Gastrocnemius medialis (tissue), 4 donors: ENCODE measurements around the gene AMDHD1. TPM values are rescaled to one million over a fixed set of nuclear protein-coding genes. Genes with fewer than 3 reads are reported as not detected.

Experiments
- ATAC-seq, 2 donors: fragments of 150-250 bp; one replicate each; pipeline ENCODE4 v1.9.1; 2016
- DNase-seq, 2 donors: peaks; one replicate each; pipeline ENCODE4 v3.0.0-alpha.2; 2019
- H3K27ac ChIP-seq, 4 donors: fragments of 200-600 bp; sonication (generic); 1 replicate in 1 of 4; 2 replicates in 3 of 4; pipeline ENCODE4 v1.5.1; 2016 to 2018; ENCODE audit warnings: mild to moderate bottlenecking in 2 of 4, moderate library complexity in 1 of 4
- H3K27me3 ChIP-seq, 3 donors: fragments of 200-600 bp; sonication (generic) in 2 of 3; 1 replicate in 1 of 3; 2 replicates in 2 of 3; pipeline versions ENCODE4 v1.5.1 to v1.6.0; 2016 to 2019; ENCODE audit warnings: mild to moderate bottlenecking in 1 of 3, moderate library complexity in 1 of 3
- H3K36me3 ChIP-seq, 2 donors: fragments of 200-600 bp; sonication (generic) in 1 of 2; one replicate each; pipeline ENCODE4 v1.5.1; 2017 to 2018
- H3K4me1 ChIP-seq, 2 donors: fragments of 200-600 bp; sonication (generic) in 1 of 2; one replicate each; pipeline ENCODE4 v1.5.1; 2016 to 2017; ENCODE audit warnings: mild to moderate bottlenecking in 2 of 2
- H3K4me3 ChIP-seq, 4 donors: fragments of 200-600 bp; sonication (generic) in 3 of 4; 1 replicate in 1 of 4; 2 replicates in 3 of 4; pipeline ENCODE4 v1.5.1; 2016 to 2019; ENCODE audit warnings: mild to moderate bottlenecking in 2 of 4
- H3K9me3 ChIP-seq, 3 donors: fragments of 200-600 bp; sonication (generic) in 2 of 3; 1 replicate in 1 of 3; 2 replicates in 2 of 3; pipeline ENCODE4 v1.5.1; 2016 to 2019
- CTCF ChIP-seq, 5 experiments: fragments of 450-650 bp in 3 of 5; fragments of 200-600 bp in 2 of 5; sonication (generic) in 2 of 5; IDR thresholded peaks in 4 of 5; conservative IDR thresholded peaks in 1 of 5; 1 replicate in 4 of 5; 2 replicates in 1 of 5; pipeline ENCODE4 v1.5.1; 2016 to 2019; ENCODE audit warnings: antibody characterized with exemption in 5 of 5, mild to moderate bottlenecking in 3 of 5, moderate library complexity in 3 of 5
- POLR2A ChIP-seq, 2 donors: fragments of 450-650 bp; IDR thresholded peaks; one replicate each; pipeline ENCODE4 v1.6.1; 2017; ENCODE audit warnings: antibody characterized with exemption in 2 of 2, mild to moderate bottlenecking in 2 of 2, moderate library complexity in 2 of 2
- in situ Hi-C, 4 donors: fragments of 200-750 bp; cut with MboI; loops; one replicate each; pipeline versions ENCODE4 v1.15.0 to v1.8.0; 2017; ENCODE audit warnings: low sequenced_read_pairs in 4 of 4
- intact Hi-C: fragments of 100-400 bp; cut with DNase I; formaldehyde crosslinking; loops from one replicate; pipeline ENCODE4 v1.15.1; 2023; ENCODE audit warnings: low total_unique reads
- total RNA-seq, 4 donors: library from RNA; depleted of rRNA; stranded (reverse); fragments of >200 nt; gene quantifications; one replicate each; pipeline versions ENCODE4 v1.1.0 to v1.2.3, GENCODE V29; 2016

The AMDHD1 gene
- total RNA-seq, 4 donors from 2014 or later, result 1.1 to 3.5 TPM; not detected in 2

- no peaks in the 10 kb centered on the region for H3K9me3 ChIP-seq
- no peak overlapping the region for H3K4me3 ChIP-seq
- no peak for TF ChIP-seq CTCF (IDR thresholded peaks at IDR 0.05 in 4 of 5, conservative IDR thresholded peaks at IDR 0.05 in 1 of 5)
- TF ChIP-seq POLR2A (IDR thresholded peaks at IDR 0.05), result no peak
- no peak overlapping the region for H3K27ac ChIP-seq
- H3K36me3 ChIP-seq, result no peaks in the 10 kb centered on the region
- H3K4me1 ChIP-seq, result no peaks in the 10 kb centered on the region
- ATAC-seq, result no peak
- in situ Hi-C loops (loop anchor here in 2 of 4 donors (10.0 kb wide), 1 partner anchor 75 kb away; no protein-coding TSS in a partner anchor), intact Hi-C loops (no loop called here)
- no peak for DNase-seq
- H3K27me3 ChIP-seq, result no peaks in the 10 kb centered on the region
Measured at GRCh38 chr12:95990136-95990535, 47.0 kb downstream of the AMDHD1 start.

GRCh38 chr12:95993907-95994306 lies 50.8 kb downstream of the AMDHD1 start:
- in situ Hi-C loops, result loop anchor here in 2 of 4 donors (10.0 kb wide), 1 partner anchor 79 kb away; no protein-coding TSS in a partner anchor
- DNase-seq (no peak), ATAC-seq (no peak)
- no peaks in the 10 kb centered on the region for H3K9me3 ChIP-seq
- no peak for TF ChIP-seq CTCF (IDR thresholded peaks at IDR 0.05 in 4 of 5, conservative IDR thresholded peaks at IDR 0.05 in 1 of 5)
- no peak for TF ChIP-seq POLR2A (IDR thresholded peaks at IDR 0.05)
- no peak overlapping the region for H3K4me3 ChIP-seq
- no peaks in the 10 kb centered on the region for H3K27me3 ChIP-seq
- intact Hi-C loops, result no loop called here
- no peaks in the 10 kb centered on the region for H3K36me3 ChIP-seq
- H3K27ac ChIP-seq, result no peak overlapping the region
- H3K4me1 ChIP-seq, result no peaks in the 10 kb centered on the region

- intact Hi-C loops (no loop called here), in situ Hi-C loops (loop anchor here in 2 of 4 donors (10.0 kb wide), 1 partner anchor 80 kb away; no protein-coding TSS in a partner anchor)
- no peak for TF ChIP-seq CTCF (IDR thresholded peaks at IDR 0.05 in 4 of 5, conservative IDR thresholded peaks at IDR 0.05 in 1 of 5)
- no peak for TF ChIP-seq POLR2A (IDR thresholded peaks at IDR 0.05)
- no peaks in the 10 kb centered on the region for H3K27me3 ChIP-seq
- no peak overlapping the region for H3K4me3 ChIP-seq
- DNase-seq (no peak), ATAC-seq (no peak)
- H3K36me3 ChIP-seq, result no peaks in the 10 kb centered on the region
- H3K27ac ChIP-seq, result no peak overlapping the region
- H3K4me1 ChIP-seq, result no peaks in the 10 kb centered on the region
- H3K9me3 ChIP-seq, result no peaks in the 10 kb centered on the region
Measured at GRCh38 chr12:95994476-95994875, 51.3 kb downstream of the AMDHD1 start.

GRCh38 chr12:95995238-95996031 lies 52.3 kb downstream of the AMDHD1 start:
- TF ChIP-seq CTCF (IDR thresholded peaks at IDR 0.05 in 4 of 5, conservative IDR thresholded peaks at IDR 0.05 in 1 of 5) (no peak), POLR2A (IDR thresholded peaks at IDR 0.05) (no peak)
- in situ Hi-C loops, result loop anchor here in 2 of 4 donors (10.0 kb wide), 1 partner anchor 81 kb away; no protein-coding TSS in a partner anchor
- ATAC-seq, result no peak
- no peak overlapping the region for H3K4me3 ChIP-seq
- no peaks in the 10 kb centered on the region for H3K9me3 ChIP-seq
- H3K27me3 ChIP-seq, result no peaks in the 10 kb centered on the region
- H3K4me1 ChIP-seq, result no peaks in the 10 kb centered on the region
- intact Hi-C loops, result no loop called here
- no peak for DNase-seq
- H3K27ac ChIP-seq, result peak overlapping the region in 1 of 4 donors; percentile 46
- H3K36me3 ChIP-seq, result no peaks in the 10 kb centered on the region
